NCI-H1436 (cell line): Measurements from ENCODE around the gene IRF5.

Experiments
- DNase-seq: peaks from one replicate; lab custom pipeline; 2025; lab: John Stamatoyannopoulos, UW

Gene IRF5

GRCh38 chr7:128921866-128922440, 15.8 kb upstream of the IRF5 start:
- DNase-seq = no peak

GRCh38 chr7:128922496-128923410, 15.0 kb upstream of the IRF5 start:
- no peak for DNase-seq

GRCh38 chr7:128923411-128923800, 14.3 kb upstream of the IRF5 start:
- no peak for DNase-seq

DNA sequence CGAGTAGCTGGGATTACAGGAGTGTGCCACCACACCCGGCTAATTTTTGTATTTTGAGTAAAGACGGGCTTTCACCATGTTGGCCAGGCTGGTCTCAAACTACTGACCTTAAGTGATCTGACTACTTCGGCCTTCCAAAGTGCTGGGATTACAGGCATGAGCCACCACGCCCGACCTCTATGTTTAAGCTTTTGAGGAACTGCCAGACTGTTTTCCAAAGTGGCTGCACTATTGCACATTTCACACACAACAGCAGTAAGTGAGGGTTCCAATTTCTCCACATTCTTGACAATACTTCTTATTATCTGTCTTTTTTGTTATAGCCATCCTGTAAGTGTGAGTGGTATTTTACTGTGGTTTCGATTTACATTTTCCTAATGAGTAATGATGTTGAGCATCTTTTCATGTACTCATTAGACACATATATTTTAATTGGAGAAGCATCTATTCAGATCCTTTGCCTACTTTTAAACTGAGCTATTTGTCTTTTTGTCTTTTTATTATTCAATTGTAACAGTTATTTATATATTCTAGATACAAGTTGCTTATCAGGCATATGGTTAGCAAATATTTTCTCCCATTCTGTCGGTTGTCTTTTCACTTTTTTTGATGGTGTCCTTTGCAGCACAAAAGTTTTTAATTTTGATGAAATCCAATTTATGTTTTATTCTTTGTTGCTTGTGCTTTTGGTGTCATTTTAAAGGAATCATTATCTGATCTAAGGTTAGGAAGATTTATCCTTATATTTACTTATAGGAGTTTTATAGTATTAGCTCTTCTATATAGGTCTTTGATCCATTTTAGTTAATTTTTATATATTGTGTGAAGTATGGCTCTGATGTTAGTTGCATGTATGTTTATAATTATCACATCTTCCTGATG, 12.8 kb upstream of the IRF5 start:
- no peak for DNase-seq

DNA sequence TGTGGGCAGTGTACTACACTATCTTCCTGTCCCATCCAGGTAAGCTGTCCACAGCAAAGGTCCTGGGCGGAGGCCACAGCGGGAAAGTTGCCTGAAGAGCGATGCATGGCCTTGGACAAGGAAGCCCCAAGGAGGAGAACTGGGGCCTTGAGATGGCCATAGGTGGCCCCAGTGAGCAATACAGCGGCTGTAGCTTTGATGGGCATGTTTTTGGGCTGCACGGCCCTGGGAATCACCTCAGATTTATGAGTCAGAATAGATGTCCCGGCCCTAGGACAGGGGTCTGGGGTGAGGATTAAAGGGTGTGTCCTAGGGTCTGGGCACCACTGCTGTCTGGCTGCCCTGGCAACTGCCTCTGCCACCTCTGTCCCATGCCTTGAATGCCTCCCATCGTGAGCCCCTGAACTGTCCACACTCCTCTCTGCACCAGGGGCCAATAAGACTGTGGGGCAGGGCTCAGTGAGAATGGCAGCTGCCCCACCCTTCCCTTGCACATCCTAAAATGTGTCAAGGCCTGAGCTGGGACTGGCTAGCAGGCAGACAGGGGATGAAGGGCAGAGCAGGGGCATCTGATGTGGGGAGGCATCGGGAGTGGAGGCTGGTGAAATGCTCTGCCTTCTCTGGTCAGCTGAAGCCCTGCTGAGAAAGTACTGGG, 9.4 kb upstream of the IRF5 start:
- DNase-seq = no peak

DNA sequence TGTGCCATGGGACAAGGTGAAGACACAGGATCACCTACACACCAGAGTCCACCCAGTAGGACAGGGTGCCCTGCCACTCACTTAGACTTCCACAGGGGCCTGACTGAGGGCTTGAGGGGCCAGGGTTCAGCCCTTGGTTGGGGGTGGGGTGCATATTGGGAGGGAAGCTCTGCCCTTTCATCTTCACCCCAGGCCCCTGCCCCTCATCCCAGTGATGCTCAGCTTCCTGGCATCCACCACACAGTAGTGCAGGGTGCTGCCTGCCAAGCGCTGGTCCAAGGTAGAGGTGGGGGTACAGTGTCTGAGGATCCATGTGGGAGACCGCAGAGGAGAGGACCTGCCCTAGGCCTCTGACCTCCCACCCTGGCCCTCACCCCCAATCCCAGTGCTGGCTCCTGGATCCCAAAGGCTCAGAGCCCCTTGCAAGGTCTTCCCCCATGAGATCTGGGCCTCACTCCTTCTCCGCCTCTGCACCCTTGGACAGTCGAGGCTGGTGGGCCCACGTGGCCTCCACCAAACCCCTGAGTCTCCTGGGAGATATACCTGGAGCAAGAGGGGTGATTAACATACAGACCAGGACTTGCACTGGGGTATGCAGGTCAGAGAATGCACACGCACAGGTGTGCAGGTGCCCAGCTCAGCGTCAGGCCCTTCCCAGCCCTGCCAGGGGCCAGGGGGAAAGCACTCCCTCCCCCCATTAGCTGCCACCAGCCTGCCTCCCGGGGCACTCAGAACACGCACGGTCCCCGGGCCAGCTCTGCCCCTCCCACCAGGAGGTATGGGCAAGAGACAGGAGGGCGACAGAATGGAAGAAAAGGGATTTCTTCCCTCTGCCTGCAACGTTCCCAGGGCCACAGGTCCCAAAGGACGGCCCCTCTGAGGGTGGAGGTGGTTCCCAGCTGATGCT, 8.6 kb upstream of the IRF5 start:
- no peak for DNase-seq

GRCh38 chr7:128931190-128931798, 6.4 kb upstream of the IRF5 start:
- no peak for DNase-seq

DNA sequence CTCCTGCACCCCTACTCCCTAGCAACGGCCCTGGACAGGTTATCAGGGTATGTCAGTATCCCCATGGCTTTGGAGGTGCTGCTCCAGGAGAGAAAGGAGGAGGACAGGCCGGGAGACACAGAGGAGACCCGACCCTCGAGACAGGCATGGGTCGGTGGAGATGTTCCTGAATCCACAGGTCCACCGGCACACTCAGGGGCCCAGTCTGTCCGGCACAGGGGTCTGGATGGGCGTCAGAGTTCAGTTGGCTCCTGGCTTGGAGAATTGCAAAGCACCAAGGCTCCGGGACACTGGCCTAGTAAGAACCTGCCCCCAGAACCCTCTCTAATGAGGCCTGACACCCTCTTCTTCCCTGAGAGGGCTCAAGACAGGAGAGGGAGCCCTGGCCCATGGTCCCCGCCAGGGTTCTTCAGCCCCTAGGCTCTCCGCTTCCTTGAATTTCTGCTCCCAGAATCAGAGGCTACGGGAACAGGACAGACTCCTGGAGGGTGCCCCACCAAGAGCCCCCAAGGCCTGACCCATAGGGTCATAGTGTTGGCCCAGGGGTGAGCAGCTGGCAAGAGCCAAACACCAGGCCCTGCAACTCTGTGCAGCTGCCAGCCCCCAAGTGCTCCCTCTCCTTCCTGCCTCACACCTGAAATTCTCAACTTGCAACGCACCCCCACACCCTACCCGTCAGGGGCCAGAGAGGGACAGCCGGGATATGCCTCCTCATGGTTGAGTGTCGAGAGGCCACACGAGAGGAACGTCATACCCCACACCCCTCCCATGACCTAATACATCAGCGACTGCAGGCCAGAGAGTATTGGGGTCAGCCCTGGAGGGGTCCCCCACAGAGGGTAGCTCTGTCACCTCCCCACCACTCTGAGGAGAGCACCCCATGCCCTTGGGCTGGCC, 5.5 kb upstream of the IRF5 start:
- DNase-seq = no peak

GRCh38 chr7:128932862-128933179, 4.9 kb upstream of the IRF5 start:
- DNase-seq = no peak

GRCh38 chr7:128933180-128933891, 4.4 kb upstream of the IRF5 start:
- no peak for DNase-seq

GRCh38 chr7:128934361-128935341, 3.1 kb upstream of the IRF5 start:
- DNase-seq = no peak

DNA sequence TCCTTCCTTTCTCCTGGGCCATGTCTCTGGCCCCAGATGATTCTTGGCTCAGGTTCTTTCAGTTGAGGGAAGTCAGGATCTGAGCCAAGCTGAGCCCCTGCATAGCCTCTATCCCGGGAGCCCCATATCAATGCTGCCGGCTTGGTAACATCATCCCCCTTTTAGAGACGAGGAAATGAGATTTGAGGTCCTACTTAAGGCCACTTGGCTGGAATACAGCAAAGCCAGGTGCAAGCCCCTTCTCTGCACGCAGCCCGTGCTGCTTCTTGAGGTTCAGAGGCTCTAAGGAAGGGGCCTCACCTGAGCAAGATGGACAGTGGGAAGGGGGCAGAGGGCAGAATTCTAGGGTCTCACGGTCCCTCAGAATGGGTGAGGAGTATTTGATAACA, 2.4 kb upstream of the IRF5 start:
- no peak for DNase-seq

DNA sequence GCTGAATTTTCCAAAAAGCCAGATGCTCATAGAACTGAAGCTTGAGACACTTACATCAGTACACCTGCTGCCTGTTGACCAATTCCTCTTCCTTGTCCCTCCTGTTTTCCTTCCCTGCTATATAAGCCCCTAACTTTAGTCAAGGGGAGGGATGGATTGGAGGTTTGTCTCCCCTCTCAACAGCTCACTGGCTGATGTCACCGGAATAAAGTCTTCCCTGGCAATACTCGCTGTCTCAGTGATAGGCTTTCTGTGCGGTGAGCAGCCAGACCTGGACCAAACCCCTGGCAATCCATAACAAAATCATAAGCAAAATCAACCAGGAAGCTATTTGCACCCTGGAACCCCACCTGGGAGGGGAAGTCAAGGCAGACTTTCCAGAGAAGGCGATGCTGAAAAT, 929 bp upstream of the IRF5 start:
- no peak for DNase-seq

DNA sequence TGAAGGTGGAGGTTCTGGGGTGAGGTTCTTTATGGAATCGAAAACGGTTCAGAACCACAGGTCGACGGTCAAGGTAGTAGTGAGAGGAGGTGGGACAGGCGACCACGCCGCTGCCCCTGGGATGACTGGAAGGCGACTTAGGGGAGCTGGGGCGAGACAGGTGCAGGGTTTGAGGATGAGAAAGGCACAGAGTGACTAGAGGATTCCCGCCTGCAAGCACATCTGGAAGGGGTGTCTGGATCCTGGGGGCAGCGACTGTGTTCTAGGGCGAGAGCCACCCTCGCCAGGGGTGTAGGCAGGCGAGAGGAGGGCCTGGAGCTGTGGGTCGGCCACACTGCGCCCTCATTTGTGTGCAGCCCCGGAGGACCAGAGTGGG, 468 bp upstream of the IRF5 start:
- no peak for DNase-seq

GRCh38 chr7:128938544-128939074, 882 bp downstream of the IRF5 start:
- DNase-seq = no peak

DNA sequence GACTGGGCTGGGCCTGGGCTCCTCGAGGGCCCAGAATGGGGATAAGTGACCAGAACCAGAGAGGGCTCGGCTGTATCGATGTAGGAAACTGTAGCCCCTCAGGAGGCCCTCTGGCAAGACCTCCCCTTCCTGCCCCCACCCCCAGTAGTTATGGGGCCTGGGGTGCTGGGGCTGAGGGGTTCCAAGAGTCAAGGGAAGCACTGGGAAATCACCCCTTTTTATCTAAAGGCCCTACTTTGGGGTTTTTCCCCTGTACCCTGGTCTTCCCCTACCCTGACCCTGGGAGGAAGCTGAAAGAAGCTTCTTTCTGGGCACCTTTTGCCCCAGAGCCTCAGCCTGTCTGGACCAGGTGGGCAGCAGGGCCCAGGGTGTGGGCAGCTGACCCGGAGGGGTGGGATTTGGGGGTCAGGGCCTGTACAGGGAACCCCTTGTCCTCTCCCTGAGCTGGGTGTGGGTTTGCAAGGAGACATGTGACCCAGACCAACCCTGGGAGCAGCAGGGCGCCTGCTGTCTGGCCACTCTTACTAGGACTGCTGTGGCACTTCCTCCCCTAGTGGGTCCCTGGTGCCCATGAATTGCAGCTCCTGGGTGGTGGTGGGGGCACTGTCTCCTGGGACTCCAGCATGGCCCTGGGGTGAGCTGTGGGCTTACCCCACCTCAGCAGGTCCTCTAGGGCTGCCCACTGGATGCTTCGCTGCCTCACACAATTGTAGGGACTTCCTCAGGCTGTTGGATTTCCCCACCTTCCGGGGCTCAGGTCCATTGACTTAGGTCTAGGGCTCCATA, 1.5 kb downstream of the IRF5 start:
- DNase-seq = no peak

GRCh38 chr7:128939861-128940410, 2.2 kb downstream of the IRF5 start:
- DNase-seq = no peak
